HG02852 (cell line): ENCODE measurements around the gene CACFD1.

Experiments
- ATAC-seq: cut with Tn5 transposase; IDR thresholded peaks from one replicate; pipeline ENCODE4 v1.9.1; 2021; ENCODE audit warnings: mild to moderate bottlenecking, moderate library complexity; ENCODE audit not compliant: unreplicated experiment

Gene CACFD1

GRCh38 chr9:133459476-133460404, at the start of gene CACFD1:
CACFD1 (plus strand) TSS chr9:133459978; CDS start chr9:133460067, 89 bp downstream.
- ATAC-seq: peak; percentile 71

- no peak for ATAC-seq
These were observed 44.6 kb upstream of the CACFD1 start for GRCh38 chr9:133415170-133415569.

GRCh38 chr9:133417541-133418461, 42.0 kb upstream of the CACFD1 start, which contains the start of gene REXO4:
REXO4 (minus strand) TSS chr9:133418010; CDS start chr9:133417844, 166 bp downstream.
- ATAC-seq: peak; percentile 76

GRCh38 chr9:133419005-133419404, 40.8 kb upstream of the CACFD1 start:
- no peak for ATAC-seq

GRCh38 chr9:133420392-133420827, 39.4 kb upstream of the CACFD1 start:
- ATAC-seq: no peak

- ATAC-seq: no peak
These were observed 37.9 kb upstream of the CACFD1 start, which contains the start of gene ADAMTS13 for GRCh38 chr9:133421615-133422542. ADAMTS13 (plus strand) TSS chr9:133422367; CDS start chr9:133422444, 77 bp downstream.

GRCh38 chr9:133423216-133423615, 36.6 kb upstream of the CACFD1 start:
- ATAC-seq: no peak

- no peak for ATAC-seq
These were observed 35.6 kb upstream of the CACFD1 start for GRCh38 chr9:133424187-133424586.

- no peak for ATAC-seq
These were observed 34.6 kb upstream of the CACFD1 start for GRCh38 chr9:133425049-133425632.

- no peak for ATAC-seq
These were observed 33.8 kb upstream of the CACFD1 start for GRCh38 chr9:133426011-133426410.

GRCh38 chr9:133427658-133428348, 32.0 kb upstream of the CACFD1 start:
- no peak for ATAC-seq

GRCh38 chr9:133428617-133429101, 31.1 kb upstream of the CACFD1 start:
- no peak for ATAC-seq

GRCh38 chr9:133429214-133429613, 30.6 kb upstream of the CACFD1 start:
- ATAC-seq: no peak

- no peak for ATAC-seq
These were observed 30.1 kb upstream of the CACFD1 start for GRCh38 chr9:133429641-133430161.

- no peak for ATAC-seq
These were observed 29.5 kb upstream of the CACFD1 start for GRCh38 chr9:133430244-133430643.

GRCh38 chr9:133433351-133433843, 26.4 kb upstream of the CACFD1 start:
- ATAC-seq: no peak

GRCh38 chr9:133436681-133437080, 23.1 kb upstream of the CACFD1 start:
- no peak for ATAC-seq

- no peak for ATAC-seq
These were observed 21.8 kb upstream of the CACFD1 start for GRCh38 chr9:133437753-133438531.
